GM19043 (cell line): ENCODE data around the gene BDKRB2.

Source experiments
- ATAC-seq: cut with Tn5 transposase; IDR thresholded peaks from one replicate; pipeline ENCODE4 v1.9.1; 2021; ENCODE audit warnings: low read depth; ENCODE audit not compliant: unreplicated experiment

Gene BDKRB2

GRCh38 chr14:96197163-96197852 is 7.3 kb upstream of the BDKRB2 start:
- ATAC-seq = no peak

- no peak for ATAC-seq
Observed at GRCh38 chr14:96197969-96198368, 6.7 kb upstream of the BDKRB2 start.

DNA sequence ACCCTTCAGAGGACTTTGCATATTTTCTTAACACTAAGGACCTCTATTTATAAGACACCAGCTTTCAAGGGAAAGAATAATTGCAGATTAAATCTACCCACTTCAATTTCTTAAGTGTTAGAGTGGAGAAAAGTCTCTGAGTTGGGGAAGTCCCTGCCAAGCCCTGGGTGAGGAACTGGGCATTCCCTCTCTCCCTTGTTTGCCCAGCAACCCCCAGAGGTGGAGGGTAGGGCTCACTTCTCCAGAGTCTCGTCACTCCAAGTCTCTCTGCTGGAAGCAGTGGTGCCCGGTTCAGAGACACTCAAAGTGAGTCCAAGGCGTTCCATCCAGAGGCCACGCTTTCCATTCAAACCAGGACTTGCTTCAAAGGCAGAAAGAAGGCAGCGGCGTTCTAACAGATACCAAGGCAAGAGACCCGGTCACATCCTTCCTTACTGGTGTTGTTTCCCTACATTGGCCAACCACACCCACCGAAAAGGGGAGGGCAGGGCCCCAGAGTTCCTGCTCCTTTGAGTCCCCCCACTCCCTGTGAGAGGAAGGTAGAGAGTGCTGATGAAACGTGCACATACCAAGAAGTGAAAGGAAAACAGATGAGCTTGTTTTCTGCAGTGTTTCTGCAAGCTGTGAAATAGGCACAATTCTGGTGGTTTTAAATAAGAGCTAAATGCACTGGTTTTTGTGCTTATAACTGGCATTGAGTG is 6.1 kb upstream of the BDKRB2 start:
- ATAC-seq = no peak

DNA sequence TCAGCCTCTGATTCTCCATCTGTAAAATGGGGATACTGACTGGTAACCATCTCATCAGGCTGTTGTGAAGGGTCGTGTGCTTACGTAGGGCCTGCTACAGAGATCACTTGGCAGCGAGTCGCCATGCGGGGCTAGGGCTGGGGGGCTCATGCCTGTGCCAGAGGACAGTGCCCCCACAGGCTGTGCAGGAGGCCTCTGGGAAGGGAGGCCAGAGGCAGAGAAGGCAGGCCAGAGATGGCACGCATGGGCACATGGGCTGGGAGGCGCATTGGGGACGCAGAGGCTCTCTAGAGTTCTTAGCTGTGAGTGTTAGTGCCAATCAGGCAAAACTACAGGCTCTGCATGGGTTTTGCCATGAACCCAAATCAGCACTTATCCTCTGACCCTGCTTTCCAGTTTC is 3.5 kb upstream of the BDKRB2 start:
- no peak for ATAC-seq

- ATAC-seq = no peak
Observed at GRCh38 chr14:96201965-96202364, 2.7 kb upstream of the BDKRB2 start.

- ATAC-seq = no peak
Observed at GRCh38 chr14:96202441-96203094, 2.1 kb upstream of the BDKRB2 start.

DNA sequence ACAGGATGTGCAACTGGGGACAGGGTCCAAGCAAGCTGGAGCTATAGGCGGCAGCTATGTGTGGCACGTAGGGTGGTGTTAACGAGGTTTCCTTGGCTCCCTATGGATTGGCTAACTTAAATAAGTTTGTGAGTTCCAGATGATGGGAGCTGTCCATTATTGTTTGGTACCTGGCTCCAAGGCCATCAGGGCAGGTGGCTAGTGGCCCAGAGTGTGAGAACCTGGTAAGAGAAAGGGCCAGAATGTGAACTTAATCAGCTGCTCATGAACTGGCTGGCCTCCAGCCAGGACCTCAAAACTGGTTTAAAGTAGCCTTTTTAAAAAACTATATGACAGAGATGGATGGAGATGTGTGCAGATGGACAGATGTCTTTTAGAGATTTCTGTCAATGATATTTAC is 1.5 kb upstream of the BDKRB2 start:
- no peak for ATAC-seq

DNA sequence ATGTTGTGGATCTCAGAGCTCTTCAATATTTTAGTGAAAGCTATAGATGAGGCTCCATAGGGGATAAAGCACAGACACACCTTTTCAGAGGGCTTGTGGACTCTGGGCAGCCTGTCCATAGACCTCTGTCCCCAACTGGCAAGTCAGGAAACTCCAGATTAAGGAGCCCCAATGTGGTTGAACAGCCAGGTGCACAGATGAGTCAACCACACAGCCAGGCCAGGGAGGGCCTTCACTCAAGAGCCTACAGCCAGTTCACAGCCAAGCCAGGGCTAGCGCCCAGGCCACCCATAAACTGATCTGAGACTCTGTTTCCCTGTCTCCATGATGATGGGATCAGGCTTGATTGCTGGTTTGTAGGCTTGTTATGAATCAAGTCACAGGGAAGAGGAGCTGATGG is 1.0 kb upstream of the BDKRB2 start:
- no peak for ATAC-seq

DNA sequence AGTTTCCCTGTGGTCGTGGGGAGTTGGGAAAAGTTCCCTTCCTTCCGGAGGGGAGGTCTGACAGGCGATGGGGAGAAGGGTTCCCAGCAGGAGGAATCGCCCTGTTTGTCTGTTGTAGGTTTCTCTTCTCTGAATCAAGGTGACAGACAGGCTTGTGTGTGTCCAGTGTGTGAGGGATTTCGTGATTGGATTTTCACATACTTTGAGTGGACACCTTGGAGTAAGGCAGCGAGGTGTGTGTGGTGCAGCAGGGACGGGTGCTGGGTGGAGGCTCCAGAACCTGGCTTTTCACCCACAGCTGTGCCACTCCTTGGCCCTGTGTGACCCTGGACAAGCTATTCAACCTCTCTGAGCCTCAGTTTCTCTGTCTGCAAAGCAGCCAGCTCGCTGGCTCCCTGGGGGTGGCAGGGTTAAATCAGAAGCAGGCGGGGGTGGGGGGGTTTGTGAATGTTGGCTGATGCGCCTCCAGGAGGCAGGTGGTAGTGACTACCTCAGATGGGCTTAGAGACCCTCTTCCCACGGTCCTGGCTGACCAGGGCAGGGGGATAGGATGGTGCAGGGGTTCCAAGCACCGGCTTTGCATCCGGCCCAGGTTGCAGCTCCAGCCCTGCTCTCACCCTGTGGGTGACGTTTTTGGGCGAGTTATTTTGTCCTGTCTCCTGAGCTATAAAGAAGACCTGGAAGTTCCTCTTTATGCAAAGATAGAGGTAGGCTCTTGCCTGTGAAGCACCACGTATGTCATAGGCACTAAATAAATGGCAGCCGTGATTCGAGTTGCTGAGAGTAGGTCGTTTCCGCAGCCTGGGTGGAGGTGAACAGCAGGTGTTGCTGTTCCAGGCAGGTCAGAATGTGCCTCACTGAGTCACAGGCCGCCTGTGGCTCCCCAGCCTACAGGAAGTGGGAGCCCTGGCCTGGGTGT is 679 bp downstream of the BDKRB2 start:
- ATAC-seq = no peak

DNA sequence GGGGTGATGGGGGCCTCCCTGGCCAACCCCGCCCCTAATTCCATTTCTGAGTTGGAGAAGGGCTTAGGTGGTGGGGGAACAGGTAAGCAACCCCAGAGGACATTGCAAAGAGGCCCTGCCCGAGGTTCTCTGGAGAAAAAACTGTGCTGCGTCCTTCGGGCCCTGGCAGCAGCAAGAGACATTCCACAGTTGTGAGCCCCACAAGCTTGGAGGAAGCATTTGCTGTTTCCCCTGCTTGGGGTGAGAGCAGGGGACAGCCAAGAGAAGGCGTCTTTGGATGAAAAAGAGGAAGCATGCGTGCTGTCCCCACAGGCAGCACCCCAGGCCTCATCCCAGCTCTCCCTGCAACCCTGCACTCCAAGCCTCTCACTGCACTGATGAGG is 1.3 kb downstream of the BDKRB2 start:
- ATAC-seq = no peak

GRCh38 chr14:96206461-96206860 is 1.8 kb downstream of the BDKRB2 start:
- ATAC-seq = no peak

- ATAC-seq = no peak
Observed at GRCh38 chr14:96207686-96208085, 3.0 kb downstream of the BDKRB2 start.

GRCh38 chr14:96208739-96209138 is 4.1 kb downstream of the BDKRB2 start:
- no peak for ATAC-seq

DNA sequence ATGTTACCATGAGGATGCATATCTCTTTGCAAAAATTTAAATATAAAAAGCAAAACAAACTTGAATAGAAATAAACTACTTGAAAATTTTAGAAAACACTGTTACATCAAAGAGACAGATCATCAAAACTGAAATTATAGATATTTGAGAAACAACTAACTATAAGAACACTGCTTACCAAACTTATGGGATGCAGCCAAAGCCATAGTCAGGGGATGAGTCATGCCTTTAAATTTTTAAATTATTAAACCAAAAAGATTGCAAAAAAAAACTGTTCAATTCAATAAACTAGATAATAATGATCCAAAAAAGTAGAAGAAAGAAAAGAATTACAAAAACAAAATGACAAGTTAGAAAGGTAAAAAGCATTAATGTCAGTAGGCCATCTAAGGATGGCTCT is 7.5 kb downstream of the BDKRB2 start:
- ATAC-seq = no peak

DNA sequence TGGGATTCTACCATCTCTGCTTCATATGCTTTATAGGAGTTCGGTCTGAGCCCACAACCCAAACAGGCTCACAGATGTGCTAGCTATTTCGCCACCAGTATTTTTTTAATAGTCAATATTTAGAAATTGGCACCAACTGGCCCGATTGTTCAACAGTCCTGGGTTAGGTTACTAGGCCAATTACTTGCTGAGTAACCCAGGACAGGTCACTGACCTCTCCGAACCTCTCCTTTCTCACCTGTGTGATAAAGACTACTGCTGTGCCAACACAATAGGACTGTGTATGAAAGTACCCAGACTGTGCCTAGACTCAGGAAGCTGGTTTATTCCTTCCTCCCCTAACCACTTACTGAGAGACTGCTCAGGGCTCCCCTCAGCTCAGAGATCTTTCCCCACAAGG is 8.3 kb downstream of the BDKRB2 start:
- no peak for ATAC-seq

DNA sequence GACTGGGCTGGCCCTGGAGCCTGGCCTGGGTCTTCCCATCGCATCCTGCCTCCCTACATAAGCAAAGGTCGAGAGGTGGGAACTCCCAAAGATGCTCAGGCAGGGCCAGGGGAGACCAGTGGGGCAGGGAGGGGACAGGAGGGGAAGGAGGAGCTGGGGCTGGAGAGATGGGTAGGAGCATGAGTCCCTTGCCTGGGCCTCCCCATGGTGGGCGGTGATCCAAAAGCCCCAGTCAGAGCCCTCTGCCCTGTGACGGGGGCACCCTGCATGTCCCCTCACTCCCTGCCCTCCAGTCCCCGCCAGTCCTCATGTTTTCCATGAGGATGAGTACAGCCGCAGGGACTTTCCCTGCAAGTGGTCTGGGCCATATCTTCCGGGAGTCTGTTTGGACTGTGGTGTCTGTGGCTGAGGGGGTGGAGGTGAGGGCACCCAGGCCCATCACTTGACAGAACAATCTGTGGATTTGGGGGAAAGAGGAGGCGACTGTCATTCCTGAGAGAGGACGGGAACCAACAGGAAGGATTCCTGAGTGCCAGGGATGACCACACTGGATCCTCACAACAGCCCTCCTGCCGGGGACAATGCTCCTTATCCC is 9.3 kb downstream of the BDKRB2 start:
- no peak for ATAC-seq

GRCh38 chr14:96214793-96215192 is 10.2 kb downstream of the BDKRB2 start:
- no peak for ATAC-seq

DNA sequence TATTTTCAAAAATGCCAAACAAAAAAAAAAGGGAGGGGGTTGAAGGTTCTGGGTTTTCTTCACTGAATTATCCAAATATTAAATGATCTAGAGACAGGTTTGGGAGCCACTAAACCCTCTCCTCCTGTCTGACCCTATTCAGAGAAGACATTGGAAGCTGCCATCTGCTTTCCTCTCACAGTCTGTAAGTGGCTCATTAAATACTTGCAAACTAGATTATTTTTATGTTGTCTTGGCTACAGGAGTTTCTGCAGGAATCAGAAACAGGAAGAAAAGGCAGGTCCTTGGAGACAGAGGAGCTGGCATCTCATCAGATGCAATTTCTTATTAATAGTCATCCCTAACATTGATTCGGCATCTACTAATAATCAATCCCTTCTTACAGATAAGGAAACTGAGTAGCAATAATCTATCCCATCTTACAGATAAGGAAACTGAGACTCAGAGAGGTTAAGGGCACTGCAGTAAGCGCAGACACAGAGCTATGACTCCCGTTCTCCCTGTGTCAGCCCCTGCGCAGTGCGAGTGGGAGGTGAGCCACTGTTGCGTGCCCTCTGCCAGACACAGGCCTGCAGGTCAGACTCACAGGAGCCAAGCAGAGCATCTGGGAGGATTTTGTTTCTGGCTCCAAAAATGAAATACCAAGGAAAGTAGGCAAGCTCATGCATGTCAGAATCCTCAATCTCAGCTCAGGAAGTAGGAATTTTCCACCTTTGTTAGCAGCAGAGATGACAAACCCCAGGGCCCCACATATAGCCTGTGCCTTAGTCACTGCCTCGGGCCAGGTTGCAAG is 11.0 kb downstream of the BDKRB2 start:
- ATAC-seq = no peak

- no peak for ATAC-seq
Observed at GRCh38 chr14:96216627-96217026, 12.0 kb downstream of the BDKRB2 start.
